ENCODE results near the gene CCDC183. TPM values are rescaled to one million over a fixed set of nuclear protein-coding genes. Genes with fewer than 3 reads are reported as not detected.

The CCDC183 gene
- total RNA-seq, 1 experiment from 2014 or later, result 1.1 TPM

- Histone ChIP-seq H2BK120ac (ENCODE audit: low read depth, low read length, poor library complexity, severe bottlenecking) (no peak overlapping the region), H2BK20ac (ENCODE audit: low read depth, low read length, poor library complexity, severe bottlenecking) (no peak overlapping the region), H3K14ac (ENCODE audit: insufficient read depth, low read length) (peak overlapping the region; percentile 25; the same call in 1 of the 2 replicates), H3K27me3 (ENCODE audit: insufficient read depth, low read length) (no peaks in the 10 kb centered on the region), H2AFZ (ENCODE audit: low read length) (no peak overlapping the region), H3K27ac (ENCODE audit: insufficient read length, low read depth, low read length) (no peak overlapping the region), H3K23me2 (ENCODE audit: insufficient read length, low read depth, low read length, poor library complexity, severe bottlenecking) (peaks cover 8% of the 10 kb centered on the region), H3T11ph (ENCODE audit: low read length) (no peak overlapping the region), H3K18ac (ENCODE audit: insufficient read length, low read depth, low read length) (no peak overlapping the region), H2AK5ac (ENCODE audit: insufficient read length, low read length) (no peak overlapping the region), H2BK12ac (ENCODE audit: insufficient read length, low read depth, low read length) (no peak overlapping the region), H4K20me1 (ENCODE audit: control insufficient read depth, insufficient read depth, insufficient read length) (no peaks in the 10 kb centered on the region), H3K4ac (ENCODE audit: low read depth, low read length) (no peak overlapping the region), H4K8ac (replicated peaks; ENCODE audit: insufficient read length, low read depth, low read length) (no peak overlapping the region), H3K79me2 (ENCODE audit: insufficient read depth, low read length) (no peaks in the 10 kb centered on the region), H3K9ac (ENCODE audit: extremely low read depth, insufficient read length, low read length) (peak overlapping the region; percentile 49), H3K79me1 (ENCODE audit: insufficient read depth, low read depth, low read length, poor library complexity, severe bottlenecking) (no peaks in the 10 kb centered on the region), H3K56ac (ENCODE audit: insufficient read length, low read depth, low read length) (no peak overlapping the region), H3K23ac (ENCODE audit: insufficient read length, low read depth, low read length) (no peak overlapping the region), H3K9me3 (ENCODE audit: control insufficient read depth, low read depth, low read length) (no peaks in the 10 kb centered on the region), H2BK15ac (ENCODE audit: low read depth, low read length) (no peak overlapping the region), H3K4me1 (ENCODE audit: insufficient read depth, low read length) (no peaks in the 10 kb centered on the region), H3K4me2 (ENCODE audit: insufficient read depth, insufficient read length, low read length) (peak overlapping the region; percentile 78), H2BK5ac (ENCODE audit: insufficient read length, low read length) (no peak overlapping the region), H4K5ac (ENCODE audit: insufficient read length, low read depth, low read length) (no peak overlapping the region), H4K91ac (ENCODE audit: insufficient read length, low read depth, low read length) (no peak overlapping the region)
- peaks cover 2% of the 10 kb centered on the region for H3K27me3 Mint-ChIP-seq (ENCODE audit: low read depth)
- WGBS (ENCODE audit: extremely low coverage, insufficient read length, low lambda C conversion rate), result no CpG with 5 or more reads among the region's 48 CpGs
- peaks cover 0 to 12% (median 10%) of the 10 kb centered on the region in 3 experiments; a peak in 4 of 7 replicates for H3K36me3 Mint-ChIP-seq (ENCODE audit: insufficient read depth in 1 of 3, low read depth in 3 of 3)
- peak overlapping the region; percentile 91 to 93 for H3K4me3 Mint-ChIP-seq
- DNase-seq, result peak; percentile 84
- H3K27ac Mint-ChIP-seq, result peak overlapping the region in 2 of 3 experiments; percentile 83 to 94; a peak in 4 of 7 replicates
- no peak for TF ChIP-seq CTCF (conservative IDR thresholded peaks at IDR 0.05)
- H3K9me3 Mint-ChIP-seq, result no peaks in the 10 kb centered on the region
- H3K4me1 Mint-ChIP-seq, result peaks cover 2 to 9% of the 10 kb centered on the region in 2 experiments; a peak in 3 of 4 replicates
Measured at GRCh38 chr9:136847826-136848392, 51.8 kb downstream of the CCDC183 start.
